ENCODE results near the gene GPC4. TPM values are rescaled to one million over a fixed set of nuclear protein-coding genes. Genes with fewer than 3 reads are reported as not detected.

Gene GPC4
- total and polyA plus RNA-seq, 4 donors = 7.8 to 17.8 (median 11.9) TPM

- DNase-seq (ENCODE audit: low read depth in 4 of 6, low spot score in 6 of 6) = no peak
- peaks cover 22% of the 10 kb centered on the region for H3K27me3 ChIP-seq (ENCODE audit: control insufficient read depth, insufficient read depth, low read length)
- no peak overlapping the region for H3K27ac ChIP-seq (ENCODE audit: low read depth, low read length)
- 31% methylated on average over 9 of the region's 11 CpGs for WGBS (ENCODE audit: insufficient coverage)
- no peaks in the 10 kb centered on the region for H3K4me1 ChIP-seq (ENCODE audit: control insufficient read depth, insufficient read depth, low read length)
- H3K9me3 ChIP-seq (ENCODE audit: control insufficient read depth, insufficient read depth, low read length) = no peaks in the 10 kb centered on the region
- H3K36me3 ChIP-seq (ENCODE audit: control insufficient read depth, insufficient read depth, low read length) = no peaks in the 10 kb centered on the region
- no peak overlapping the region for H3K4me3 ChIP-seq (ENCODE audit: low read depth, low read length)
These were observed 24.9 kb upstream of the GPC4 start for GRCh38 chrX:133440081-133440796.

GRCh38 chrX:133437766-133438165 is 22.5 kb upstream of the GPC4 start:
- no peaks in the 10 kb centered on the region for H3K4me1 ChIP-seq (ENCODE audit: control insufficient read depth, insufficient read depth, low read length)
- DNase-seq (ENCODE audit: low read depth in 4 of 6, low spot score in 6 of 6) = no peak
- H3K9me3 ChIP-seq (ENCODE audit: control insufficient read depth, insufficient read depth, low read length) = no peaks in the 10 kb centered on the region
- no peak overlapping the region for H3K27ac ChIP-seq (ENCODE audit: low read depth, low read length)
- H3K36me3 ChIP-seq (ENCODE audit: control insufficient read depth, insufficient read depth, low read length) = no peaks in the 10 kb centered on the region
- H3K4me3 ChIP-seq (ENCODE audit: low read depth, low read length) = no peak overlapping the region
- no CpG with 5 or more reads among the region's 2 CpGs for WGBS (ENCODE audit: insufficient coverage)
- H3K27me3 ChIP-seq (ENCODE audit: control insufficient read depth, insufficient read depth, low read length) = peaks cover 19% of the 10 kb centered on the region

- no peaks in the 10 kb centered on the region for H3K36me3 ChIP-seq (ENCODE audit: control insufficient read depth, insufficient read depth, low read length)
- WGBS (ENCODE audit: insufficient coverage) = 33% methylated on average over 3 of the region's 4 CpGs
- no peaks in the 10 kb centered on the region for H3K9me3 ChIP-seq (ENCODE audit: control insufficient read depth, insufficient read depth, low read length)
- no peak overlapping the region for H3K4me3 ChIP-seq (ENCODE audit: low read depth, low read length)
- DNase-seq (ENCODE audit: low read depth in 4 of 6, low spot score in 6 of 6) = no peak
- no peak overlapping the region for H3K27ac ChIP-seq (ENCODE audit: low read depth, low read length)
- H3K4me1 ChIP-seq (ENCODE audit: control insufficient read depth, insufficient read depth, low read length) = peaks cover 3% of the 10 kb centered on the region
- peaks cover 19% of the 10 kb centered on the region for H3K27me3 ChIP-seq (ENCODE audit: control insufficient read depth, insufficient read depth, low read length)
These were observed 22.1 kb upstream of the GPC4 start for GRCh38 chrX:133437356-133437755.

- H3K9me3 ChIP-seq (ENCODE audit: control insufficient read depth, insufficient read depth, low read length) = no peaks in the 10 kb centered on the region
- WGBS (ENCODE audit: insufficient coverage) = 44% methylated on average over 4 of the region's 6 CpGs
- H3K4me1 ChIP-seq (ENCODE audit: control insufficient read depth, insufficient read depth, low read length) = peaks cover 3% of the 10 kb centered on the region
- no peaks in the 10 kb centered on the region for H3K36me3 ChIP-seq (ENCODE audit: control insufficient read depth, insufficient read depth, low read length)
- no peak for DNase-seq (ENCODE audit: low read depth in 4 of 6, low spot score in 6 of 6)
- peaks cover 14% of the 10 kb centered on the region for H3K27me3 ChIP-seq (ENCODE audit: control insufficient read depth, insufficient read depth, low read length)
- no peak overlapping the region for H3K4me3 ChIP-seq (ENCODE audit: low read depth, low read length)
- H3K27ac ChIP-seq (ENCODE audit: low read depth, low read length) = no peak overlapping the region
These were observed 20.3 kb upstream of the GPC4 start for GRCh38 chrX:133435544-133436124.

GRCh38 chrX:133434197-133434820 is 19.0 kb upstream of the GPC4 start:
- 60% methylated on average over 2 of the region's 4 CpGs for WGBS (ENCODE audit: insufficient coverage)
- no peaks in the 10 kb centered on the region for H3K9me3 ChIP-seq (ENCODE audit: control insufficient read depth, insufficient read depth, low read length)
- peaks cover 3% of the 10 kb centered on the region for H3K4me1 ChIP-seq (ENCODE audit: control insufficient read depth, insufficient read depth, low read length)
- no peaks in the 10 kb centered on the region for H3K36me3 ChIP-seq (ENCODE audit: control insufficient read depth, insufficient read depth, low read length)
- H3K27me3 ChIP-seq (ENCODE audit: control insufficient read depth, insufficient read depth, low read length) = peaks cover 17% of the 10 kb centered on the region
- H3K27ac ChIP-seq (ENCODE audit: low read depth, low read length) = no peak overlapping the region
- H3K4me3 ChIP-seq (ENCODE audit: low read depth, low read length) = no peak overlapping the region
- no peak for DNase-seq (ENCODE audit: low read depth in 4 of 6, low spot score in 6 of 6)

- no peak for DNase-seq (ENCODE audit: low read depth in 4 of 6, low spot score in 6 of 6)
- no peak overlapping the region for H3K4me3 ChIP-seq (ENCODE audit: low read depth, low read length)
- H3K9me3 ChIP-seq (ENCODE audit: control insufficient read depth, insufficient read depth, low read length) = no peaks in the 10 kb centered on the region
- peaks cover 9% of the 10 kb centered on the region for H3K4me1 ChIP-seq (ENCODE audit: control insufficient read depth, insufficient read depth, low read length)
- H3K27ac ChIP-seq (ENCODE audit: low read depth, low read length) = no peak overlapping the region
- peaks cover 22% of the 10 kb centered on the region for H3K27me3 ChIP-seq (ENCODE audit: control insufficient read depth, insufficient read depth, low read length)
- no peaks in the 10 kb centered on the region for H3K36me3 ChIP-seq (ENCODE audit: control insufficient read depth, insufficient read depth, low read length)
- WGBS (ENCODE audit: insufficient coverage) = no CpG with 5 or more reads among the region's 2 CpGs
These were observed 4.6 kb upstream of the GPC4 start for GRCh38 chrX:133419911-133420310.

- no peak for DNase-seq (ENCODE audit: low read depth in 4 of 6, low spot score in 6 of 6)
- Histone ChIP-seq H3K27me3 (ENCODE audit: control insufficient read depth, insufficient read depth, low read length) (peaks cover 24% of the 10 kb centered on the region), H3K36me3 (ENCODE audit: control insufficient read depth, insufficient read depth, low read length) (no peaks in the 10 kb centered on the region), H3K4me3 (ENCODE audit: low read depth, low read length) (no peak overlapping the region), H3K27ac (ENCODE audit: low read depth, low read length) (no peak overlapping the region), H3K9me3 (ENCODE audit: control insufficient read depth, insufficient read depth, low read length) (no peaks in the 10 kb centered on the region), H3K4me1 (ENCODE audit: control insufficient read depth, insufficient read depth, low read length) (peaks cover 17% of the 10 kb centered on the region)
- 75% methylated on average over 2 of the region's 2 CpGs for WGBS (ENCODE audit: insufficient coverage)
These were observed 3.3 kb upstream of the GPC4 start for GRCh38 chrX:133418588-133418987.

- no peak overlapping the region for H3K4me3 ChIP-seq (ENCODE audit: low read depth, low read length)
- no peaks in the 10 kb centered on the region for H3K36me3 ChIP-seq (ENCODE audit: control insufficient read depth, insufficient read depth, low read length)
- H3K4me1 ChIP-seq (ENCODE audit: control insufficient read depth, insufficient read depth, low read length) = peaks cover 24% of the 10 kb centered on the region
- WGBS (ENCODE audit: insufficient coverage) = 49% methylated on average over 3 of the region's 6 CpGs
- H3K27ac ChIP-seq (ENCODE audit: low read depth, low read length) = no peak overlapping the region
- DNase-seq (ENCODE audit: low read depth in 4 of 6, low spot score in 6 of 6) = no peak
- peaks cover 34% of the 10 kb centered on the region for H3K27me3 ChIP-seq (ENCODE audit: control insufficient read depth, insufficient read depth, low read length)
- H3K9me3 ChIP-seq (ENCODE audit: control insufficient read depth, insufficient read depth, low read length) = no peaks in the 10 kb centered on the region
These were observed 2.1 kb upstream of the GPC4 start for GRCh38 chrX:133417364-133417763.

GRCh38 chrX:133414406-133415275 is 648 bp downstream of the GPC4 start:
- no peaks in the 10 kb centered on the region for H3K9me3 ChIP-seq (ENCODE audit: control insufficient read depth, insufficient read depth, low read length)
- peak overlapping the region; percentile 69 for H3K27ac ChIP-seq (ENCODE audit: low read depth, low read length)
- peaks cover 24% of the 10 kb centered on the region for H3K4me1 ChIP-seq (ENCODE audit: control insufficient read depth, insufficient read depth, low read length)
- DNase-seq (ENCODE audit: low read depth in 4 of 6, low spot score in 6 of 6) = peak in 1 of 6 donors; percentile 49
- no peaks in the 10 kb centered on the region for H3K36me3 ChIP-seq (ENCODE audit: control insufficient read depth, insufficient read depth, low read length)
- 24% methylated on average over 90 of the region's 93 CpGs for WGBS (ENCODE audit: insufficient coverage)
- peaks cover 32% of the 10 kb centered on the region for H3K27me3 ChIP-seq (ENCODE audit: control insufficient read depth, insufficient read depth, low read length)
- peak overlapping the region; percentile 56 for H3K4me3 ChIP-seq (ENCODE audit: low read depth, low read length)

Data from spinal cord (tissue), 10 donors.